ENCODE results near the gene DHRS11.
A peak's percentile ranks its signal among the peaks of the same experiment; 100 is the strongest.

Gene DHRS11

DNA sequence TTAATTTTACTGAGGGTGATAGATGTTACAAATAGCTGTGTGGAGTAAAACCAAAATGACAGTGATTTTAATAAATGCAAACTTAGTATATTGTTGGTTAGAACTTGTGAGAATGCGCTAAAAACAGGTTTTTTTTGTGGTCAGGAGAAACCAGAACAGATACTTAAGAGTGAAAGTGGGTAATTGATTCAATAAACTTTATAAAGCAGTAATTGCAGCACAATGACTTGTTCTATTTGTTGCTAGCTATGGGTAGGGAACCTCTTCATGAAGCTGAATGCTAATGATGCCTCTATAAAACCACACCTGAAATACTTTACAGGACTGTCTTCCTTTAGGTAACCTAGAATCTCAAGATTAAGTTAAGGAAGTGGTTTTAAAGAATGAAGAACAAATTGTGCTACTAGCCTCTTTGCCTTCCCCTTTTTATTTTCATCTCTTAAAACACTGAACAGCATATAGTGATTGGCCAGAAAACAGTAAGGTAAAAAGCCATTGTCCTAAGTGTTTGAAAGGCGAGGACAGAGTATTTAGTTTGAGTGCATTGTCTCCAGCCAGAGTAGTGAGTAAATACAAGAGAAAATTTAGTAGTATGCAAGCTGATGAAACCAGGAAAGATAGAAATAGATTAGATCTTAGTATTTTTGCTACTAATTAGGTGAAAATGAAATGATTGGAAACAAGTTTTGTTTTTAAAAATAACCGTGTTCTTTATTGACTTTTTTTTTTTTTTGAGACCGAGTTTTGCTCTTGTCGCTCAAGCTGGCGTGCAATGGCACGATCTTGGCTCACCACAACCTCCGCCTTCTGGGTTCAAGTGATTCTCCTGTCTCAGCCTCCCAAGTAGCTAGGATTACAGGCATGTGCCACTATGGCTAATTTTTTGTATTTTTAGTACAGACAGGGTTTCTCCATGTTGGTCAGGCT, 40.9 kb upstream of the DHRS11 start:
- Histone ChIP-seq H3K79me2 (ENCODE audit: insufficient read depth, low read depth) (peaks cover 90% of the 10 kb centered on the region), H3K4me2 (peak overlapping the region; percentile 16; the same call in 1 of the 2 replicates), H3K27ac (no peak overlapping the region), H3K9ac (no peak overlapping the region), H3K4me1 (ENCODE audit: low read depth, poor library complexity, severe bottlenecking) (peaks cover 41% of the 10 kb centered on the region), H4K20me1 (ENCODE audit: insufficient read depth) (peaks cover 10% of the 10 kb centered on the region), H3K36me3 (ENCODE audit: insufficient read depth) (no peaks in the 10 kb centered on the region), H2AFZ (ENCODE audit: low read depth) (no peak overlapping the region), H3K4me3 (IDR thresholded peaks at IDR 0.05; ENCODE audit: insufficient read depth, low read depth, low read length) (no peak overlapping the region), H3K27me3 (ENCODE audit: insufficient read depth, low read depth) (no peaks in the 10 kb centered on the region)
- TF ChIP-seq, protein P1, sequence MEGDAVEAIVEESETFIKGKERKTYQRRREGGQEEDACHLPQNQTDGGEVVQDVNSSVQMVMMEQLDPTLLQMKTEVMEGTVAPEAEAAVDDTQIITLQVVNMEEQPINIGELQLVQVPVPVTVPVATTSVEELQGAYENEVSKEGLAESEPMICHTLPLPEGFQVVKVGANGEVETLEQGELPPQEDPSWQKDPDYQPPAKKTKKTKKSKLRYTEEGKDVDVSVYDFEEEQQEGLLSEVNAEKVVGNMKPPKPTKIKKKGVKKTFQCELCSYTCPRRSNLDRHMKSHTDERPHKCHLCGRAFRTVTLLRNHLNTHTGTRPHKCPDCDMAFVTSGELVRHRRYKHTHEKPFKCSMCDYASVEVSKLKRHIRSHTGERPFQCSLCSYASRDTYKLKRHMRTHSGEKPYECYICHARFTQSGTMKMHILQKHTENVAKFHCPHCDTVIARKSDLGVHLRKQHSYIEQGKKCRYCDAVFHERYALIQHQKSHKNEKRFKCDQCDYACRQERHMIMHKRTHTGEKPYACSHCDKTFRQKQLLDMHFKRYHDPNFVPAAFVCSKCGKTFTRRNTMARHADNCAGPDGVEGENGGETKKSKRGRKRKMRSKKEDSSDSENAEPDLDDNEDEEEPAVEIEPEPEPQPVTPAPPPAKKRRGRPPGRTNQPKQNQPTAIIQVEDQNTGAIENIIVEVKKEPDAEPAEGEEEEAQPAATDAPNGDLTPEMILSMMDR (conservative IDR thresholded peaks at IDR 0.05; ENCODE audit: low read depth, low read length), result no peak

DNA sequence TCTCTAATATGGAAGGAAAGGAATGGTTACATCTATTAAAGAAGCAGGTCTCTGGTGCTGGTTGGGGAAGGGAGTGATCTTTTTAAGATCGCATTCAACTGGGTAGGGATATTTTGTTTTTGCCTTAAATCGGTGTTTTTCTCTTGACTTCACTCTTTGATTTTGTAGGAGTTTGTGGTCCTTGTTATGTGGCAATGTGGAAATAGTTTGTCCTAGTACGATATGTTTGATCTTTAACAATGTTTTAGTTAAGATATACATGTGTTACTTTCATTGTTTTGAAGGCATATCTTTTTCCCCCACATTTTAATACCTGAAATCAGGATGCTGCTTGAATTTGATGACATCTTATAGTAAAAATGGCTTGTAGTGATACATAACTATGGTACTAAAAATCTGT, 38.2 kb upstream of the DHRS11 start:
- Histone ChIP-seq H3K79me2 (ENCODE audit: insufficient read depth, low read depth) (peaks cover 64% of the 10 kb centered on the region), H3K4me2 (no peak overlapping the region), H3K9ac (no peak overlapping the region), H3K4me1 (ENCODE audit: low read depth, poor library complexity, severe bottlenecking) (peaks cover 27% of the 10 kb centered on the region), H3K27ac (no peak overlapping the region), H2AFZ (ENCODE audit: low read depth) (no peak overlapping the region), H3K27me3 (ENCODE audit: insufficient read depth, low read depth) (no peaks in the 10 kb centered on the region), H3K36me3 (ENCODE audit: insufficient read depth) (no peaks in the 10 kb centered on the region), H4K20me1 (ENCODE audit: insufficient read depth) (peaks cover 10% of the 10 kb centered on the region; the same call in 1 of the 2 replicates), H3K4me3 (IDR thresholded peaks at IDR 0.05; ENCODE audit: insufficient read depth, low read depth, low read length) (no peak overlapping the region)
- TF ChIP-seq, protein P1 (conservative IDR thresholded peaks at IDR 0.05; ENCODE audit: low read depth, low read length), result no peak

DNA sequence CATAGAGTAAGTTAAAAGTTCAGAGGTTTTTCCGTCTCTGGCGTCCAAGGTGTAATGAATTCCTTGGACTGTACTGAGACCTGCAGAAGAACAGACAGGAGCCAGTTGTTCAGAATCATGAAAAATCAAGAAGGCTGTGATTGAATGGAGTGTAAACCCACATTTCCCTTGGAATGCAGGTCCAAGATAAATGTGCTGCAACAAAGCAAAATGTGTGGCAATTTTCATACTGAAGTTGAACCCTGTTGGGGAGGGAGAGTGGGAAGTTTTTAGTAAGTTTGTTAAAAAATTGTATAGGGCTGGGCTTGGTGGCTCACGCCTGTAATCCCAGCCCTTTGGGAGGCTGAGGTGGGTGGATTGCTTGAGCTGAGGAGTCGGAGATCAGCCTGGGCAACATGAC, 25.6 kb upstream of the DHRS11 start:
- no peaks in the 10 kb centered on the region; the same call in 1 of the 2 replicates for H3K36me3 ChIP-seq (ENCODE audit: insufficient read depth)
- no peaks in the 10 kb centered on the region for H4K20me1 ChIP-seq (ENCODE audit: insufficient read depth)
- TF ChIP-seq, protein P1 (conservative IDR thresholded peaks at IDR 0.05; ENCODE audit: low read depth, low read length), result no peak
- no peaks in the 10 kb centered on the region for H3K4me1 ChIP-seq (ENCODE audit: low read depth, poor library complexity, severe bottlenecking)
- no peak overlapping the region for H3K27ac ChIP-seq
- 0 out of 2 replicates have a peak, but pooled peaks cover 5% of the 10 kb centered on the region for H3K79me2 ChIP-seq (ENCODE audit: insufficient read depth, low read depth)
- no peak overlapping the region for H3K4me3 ChIP-seq (IDR thresholded peaks at IDR 0.05; ENCODE audit: insufficient read depth, low read depth, low read length)
- no peak overlapping the region for H3K9ac ChIP-seq
- H2AFZ ChIP-seq (ENCODE audit: low read depth), result no peak overlapping the region
- no peaks in the 10 kb centered on the region for H3K27me3 ChIP-seq (ENCODE audit: insufficient read depth, low read depth)
- no peak overlapping the region for H3K4me2 ChIP-seq

DNA sequence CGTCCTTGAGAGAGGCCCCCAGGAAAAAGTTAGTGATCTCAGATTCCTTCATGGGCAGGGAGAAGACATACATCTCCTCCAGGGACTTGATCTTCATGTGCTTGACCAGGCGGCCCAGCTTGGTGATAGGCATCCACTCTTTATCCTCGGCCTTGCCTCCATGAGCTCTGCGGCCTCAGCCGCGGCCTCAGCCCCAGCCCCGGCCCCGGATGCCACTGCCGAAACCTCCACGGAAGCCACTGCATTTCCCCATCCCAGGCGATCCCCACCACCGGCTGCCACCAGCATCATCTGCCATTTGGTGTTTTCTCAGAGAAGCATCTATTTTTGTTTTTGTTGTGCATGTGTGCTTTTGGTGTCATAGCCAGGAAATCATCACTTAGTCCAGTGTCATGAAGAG, 16.7 kb upstream of the DHRS11 start:
- Histone ChIP-seq H3K27me3 (ENCODE audit: insufficient read depth, low read depth) (no peaks in the 10 kb centered on the region), H3K9ac (no peak overlapping the region), H3K79me2 (ENCODE audit: insufficient read depth, low read depth) (no peaks in the 10 kb centered on the region; the same call in 1 of the 2 replicates), H2AFZ (ENCODE audit: low read depth) (no peak overlapping the region), H3K4me1 (ENCODE audit: low read depth, poor library complexity, severe bottlenecking) (no peaks in the 10 kb centered on the region), H3K4me2 (no peak overlapping the region), H3K36me3 (ENCODE audit: insufficient read depth) (no peaks in the 10 kb centered on the region), H4K20me1 (ENCODE audit: insufficient read depth) (no peaks in the 10 kb centered on the region), H3K4me3 (IDR thresholded peaks at IDR 0.05; ENCODE audit: insufficient read depth, low read depth, low read length) (no peak overlapping the region), H3K27ac (no peak overlapping the region)
- TF ChIP-seq, protein P1 (conservative IDR thresholded peaks at IDR 0.05; ENCODE audit: low read depth, low read length), result no peak

Measured in KMS-11 (cell line).